ENCODE measurements around the gene RABGAP1L. TPM values are rescaled to one million over a fixed set of nuclear protein-coding genes. Genes with fewer than 3 reads are reported as not detected.

The RABGAP1L gene
- total RNA-seq, 2 experiments from 2014 or later: 47.4 to 53.3 TPM

DNA sequence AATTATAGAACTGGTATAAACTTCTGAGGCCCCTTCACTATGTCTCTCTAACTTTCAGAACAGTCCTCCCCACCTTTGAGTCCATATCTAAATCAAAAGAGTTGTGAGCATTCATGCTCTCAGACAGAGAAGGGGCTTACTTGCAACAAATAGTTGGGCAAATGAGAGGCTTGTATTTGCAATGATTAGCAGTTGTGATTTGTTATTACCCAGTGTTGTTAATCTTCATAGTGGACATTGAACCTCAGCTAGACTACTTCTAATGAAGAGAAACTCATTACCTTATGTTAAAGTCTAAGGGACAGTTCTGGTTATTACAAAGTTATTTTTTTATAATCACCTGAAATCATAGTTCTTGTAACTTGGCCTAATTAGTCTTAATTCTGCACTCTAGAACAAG lies 114.5 kb downstream of the RABGAP1L start:
- Mint-ChIP-seq H3K9me3 (no peaks in the 10 kb centered on the region), H3K27me3 (no peaks in the 10 kb centered on the region), H3K27ac (no peak overlapping the region), H3K4me3 (no peak overlapping the region), H3K4me1 (no peaks in the 10 kb centered on the region), H3K36me3 (ENCODE audit: low read depth) (no peaks in the 10 kb centered on the region)
- CTCF ChIA-PET: no interaction called here
- no peak for DNase-seq
- POLR2A ChIA-PET: no interaction called here

DNA sequence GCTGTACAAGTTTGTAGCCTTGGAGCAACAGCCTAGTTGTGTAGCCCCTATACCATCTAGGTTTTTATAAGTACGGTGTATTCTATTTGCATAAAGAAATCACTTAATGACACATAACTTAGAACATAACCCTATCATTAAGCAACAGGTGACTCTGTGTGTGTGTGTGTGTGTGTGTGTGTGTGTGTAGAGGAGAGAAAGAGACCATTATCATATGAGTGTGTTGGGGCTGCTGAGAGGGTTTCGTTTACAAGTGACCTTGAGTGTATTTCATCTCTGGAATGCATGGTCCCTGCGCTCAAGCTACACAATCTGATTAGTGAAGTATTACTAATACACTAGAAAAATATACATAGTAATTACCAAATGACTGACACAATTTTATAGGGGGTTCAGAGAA lies 115.1 kb downstream of the RABGAP1L start:
- ChIA-PET POLR2A (no interaction called here), CTCF (no interaction called here)
- no peak for DNase-seq
- Mint-ChIP-seq H3K4me3 (no peak overlapping the region), H3K27ac (no peak overlapping the region), H3K36me3 (ENCODE audit: low read depth) (no peaks in the 10 kb centered on the region), H3K4me1 (no peaks in the 10 kb centered on the region), H3K9me3 (no peaks in the 10 kb centered on the region), H3K27me3 (no peaks in the 10 kb centered on the region)

DNA sequence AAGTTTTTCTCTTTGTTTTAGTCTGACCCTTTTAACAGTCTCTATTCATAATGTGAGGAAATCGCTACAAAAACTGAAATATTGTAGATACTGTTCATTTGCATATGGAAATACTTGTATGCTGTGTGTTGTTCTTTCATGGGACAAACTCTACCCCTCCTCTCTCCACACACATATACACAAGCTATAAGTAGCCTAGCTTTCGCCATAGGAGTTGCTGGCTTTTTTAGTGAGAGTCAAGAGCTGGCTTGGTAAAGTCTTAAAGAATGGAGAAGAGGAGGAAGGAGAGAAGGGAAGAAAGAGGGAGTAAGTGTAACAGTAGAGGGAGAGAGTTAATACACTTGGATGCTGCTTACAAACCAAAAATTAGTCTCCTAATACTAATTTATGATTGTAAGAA lies 115.6 kb downstream of the RABGAP1L start:
- Mint-ChIP-seq H3K36me3 (ENCODE audit: low read depth) (no peaks in the 10 kb centered on the region), H3K27ac (no peak overlapping the region), H3K4me1 (no peaks in the 10 kb centered on the region), H3K4me3 (no peak overlapping the region), H3K27me3 (no peaks in the 10 kb centered on the region), H3K9me3 (no peaks in the 10 kb centered on the region)
- CTCF ChIA-PET: interaction anchor here (0.8 kb wide), 1 partner anchor 10 kb away, joined by 3 read pairs; no protein-coding TSS in a partner anchor
- no peak for DNase-seq
- POLR2A ChIA-PET: no interaction called here

DNA sequence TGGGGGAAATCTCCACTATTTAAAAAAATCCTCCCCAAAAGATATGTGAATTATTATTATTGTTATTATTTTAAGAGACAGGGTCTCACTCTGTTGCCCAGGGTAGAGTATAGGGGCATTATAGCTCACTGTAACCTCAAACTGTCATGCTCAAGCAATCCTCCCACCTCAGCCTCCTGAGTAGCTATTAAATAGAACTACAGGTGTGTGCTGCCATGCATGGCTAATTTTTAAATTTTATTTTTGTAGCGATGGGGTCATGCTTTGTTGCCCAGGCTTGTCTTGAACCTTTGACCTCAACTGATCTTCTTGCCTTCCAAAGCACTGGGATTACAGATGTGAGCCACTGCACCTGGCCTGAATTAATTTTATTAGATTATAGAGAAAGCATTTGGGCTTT lies 116.8 kb downstream of the RABGAP1L start:
- DNase-seq: no peak
- ChIA-PET CTCF (no interaction called here), POLR2A (no interaction called here)
- Mint-ChIP-seq H3K4me1 (no peaks in the 10 kb centered on the region), H3K4me3 (no peak overlapping the region), H3K27me3 (no peaks in the 10 kb centered on the region), H3K36me3 (ENCODE audit: low read depth) (peaks cover 9% of the 10 kb centered on the region), H3K27ac (no peak overlapping the region), H3K9me3 (no peaks in the 10 kb centered on the region)

DNA sequence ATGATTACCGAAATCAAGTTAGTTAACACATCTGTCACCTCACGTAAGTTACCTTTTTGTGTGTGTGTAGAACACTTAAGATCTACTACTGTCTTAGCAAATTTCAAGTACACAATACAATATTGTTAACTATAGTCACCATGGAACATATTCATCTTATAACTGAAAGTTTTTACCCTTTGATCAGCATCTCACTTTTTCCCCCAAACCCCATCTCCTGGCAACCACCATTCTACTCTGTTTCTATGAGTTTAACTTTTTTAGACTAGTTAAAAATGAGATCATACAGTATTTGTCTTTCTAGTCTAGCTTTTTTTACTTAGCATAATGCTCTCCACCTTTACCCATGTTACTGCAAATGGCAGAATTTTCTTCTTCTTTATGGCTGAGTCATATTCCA lies 124.7 kb downstream of the RABGAP1L start:
- Mint-ChIP-seq H3K36me3 (ENCODE audit: low read depth) (peaks cover 57% of the 10 kb centered on the region), H3K4me3 (no peak overlapping the region), H3K27ac (no peak overlapping the region), H3K9me3 (peaks cover 11% of the 10 kb centered on the region), H3K4me1 (no peaks in the 10 kb centered on the region), H3K27me3 (no peaks in the 10 kb centered on the region)
- DNase-seq: no peak
- POLR2A ChIA-PET: no interaction called here
- CTCF ChIA-PET: interaction anchor here (1.3 to 1.4 kb wide), 2 partner anchors 9 to 22 kb away, joined by 3 read pairs; no protein-coding TSS in a partner anchor

DNA sequence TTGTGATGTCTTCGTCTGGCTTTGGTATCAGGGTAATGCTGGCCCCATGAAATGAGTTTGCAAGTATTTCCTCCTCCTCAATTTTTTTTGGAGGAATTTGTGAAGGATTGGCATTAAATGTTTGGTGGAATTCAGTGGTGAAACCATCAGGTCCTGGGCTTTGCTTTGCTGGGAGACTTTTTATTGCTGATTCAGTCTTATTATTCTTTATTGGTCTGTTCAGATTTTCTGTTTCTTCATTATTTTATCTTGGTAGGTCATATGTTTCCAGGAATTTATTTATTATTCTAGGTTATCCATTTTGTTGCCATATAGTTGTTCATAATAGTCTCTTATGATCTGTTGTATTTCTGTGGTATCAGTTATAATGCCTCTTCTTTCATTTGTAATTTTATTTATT lies 126.7 kb downstream of the RABGAP1L start:
- Mint-ChIP-seq H3K27ac (no peak overlapping the region), H3K4me1 (no peaks in the 10 kb centered on the region), H3K9me3 (peaks cover 18% of the 10 kb centered on the region), H3K4me3 (no peak overlapping the region), H3K27me3 (no peaks in the 10 kb centered on the region), H3K36me3 (ENCODE audit: low read depth) (peaks cover 68% of the 10 kb centered on the region)
- DNase-seq: no peak
- CTCF ChIA-PET: no interaction called here
- POLR2A ChIA-PET: no interaction called here

DNA sequence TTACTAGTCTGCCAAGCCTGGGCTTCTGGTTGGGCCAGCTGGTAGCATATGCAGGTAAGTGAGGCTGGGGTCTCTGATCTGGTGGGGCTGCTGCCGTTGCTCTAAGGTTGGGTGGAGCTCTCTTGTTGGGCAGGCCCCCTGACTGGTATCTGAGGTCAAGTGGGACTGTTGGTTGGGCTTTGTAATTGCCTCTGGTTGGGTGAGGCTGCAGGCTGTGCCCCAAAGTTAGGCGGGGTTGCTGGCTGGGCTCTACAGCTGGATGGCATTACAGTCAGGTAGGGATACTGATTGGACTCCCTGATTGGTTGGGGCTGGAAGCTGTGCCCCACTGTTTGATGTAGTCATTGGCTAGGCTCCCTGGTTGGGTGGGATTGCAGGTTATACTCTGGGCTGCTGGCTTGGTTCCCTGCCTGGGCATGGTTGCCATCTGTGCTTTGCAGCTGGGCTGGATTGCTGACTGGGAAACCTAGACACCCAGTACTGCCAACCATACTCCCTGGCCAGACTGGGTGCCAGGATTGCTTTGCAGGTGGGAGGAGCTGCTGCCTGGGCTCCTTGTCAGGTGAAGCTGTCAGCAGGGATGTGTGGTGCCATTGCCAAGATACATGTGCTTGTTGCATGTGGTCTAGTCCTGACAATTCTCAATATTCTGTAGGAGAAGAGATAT lies 130.5 kb downstream of the RABGAP1L start:
- POLR2A ChIA-PET: no interaction called here
- Mint-ChIP-seq H3K4me3 (no peak overlapping the region), H3K27me3 (no peaks in the 10 kb centered on the region), H3K4me1 (no peaks in the 10 kb centered on the region), H3K27ac (no peak overlapping the region), H3K36me3 (ENCODE audit: low read depth) (peaks cover 57% of the 10 kb centered on the region), H3K9me3 (peaks cover 25% of the 10 kb centered on the region)
- CTCF ChIA-PET: no interaction called here
- no peak for DNase-seq

DNA sequence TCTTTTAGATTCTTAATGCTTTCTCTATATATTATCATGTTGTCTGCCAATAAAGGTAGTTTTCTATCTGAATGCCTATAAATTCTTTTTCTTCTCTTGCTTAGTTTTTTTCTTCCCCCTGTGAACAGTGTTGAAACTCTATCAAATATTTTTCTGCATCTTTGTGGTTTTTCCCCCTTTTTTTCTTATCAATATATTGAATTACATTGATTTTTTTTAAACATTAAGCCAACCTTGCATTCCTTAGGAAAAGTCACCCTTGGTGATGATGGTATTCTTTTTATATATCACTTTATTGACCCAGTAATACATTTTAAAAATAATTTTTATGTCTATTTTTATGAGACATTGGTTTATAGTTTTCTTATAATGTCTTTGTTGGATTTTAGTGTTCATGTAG lies 131.7 kb downstream of the RABGAP1L start:
- ChIA-PET POLR2A (no interaction called here), CTCF (no interaction called here)
- no peak for DNase-seq
- no peak overlapping the region for H3K4me3 Mint-ChIP-seq
- no peaks in the 10 kb centered on the region for H3K27me3 Mint-ChIP-seq
- H3K27ac Mint-ChIP-seq: no peak overlapping the region
- no peaks in the 10 kb centered on the region for H3K4me1 Mint-ChIP-seq
- peaks cover 56% of the 10 kb centered on the region for H3K36me3 Mint-ChIP-seq (ENCODE audit: low read depth)
- H3K9me3 Mint-ChIP-seq: peaks cover 25% of the 10 kb centered on the region

DNA sequence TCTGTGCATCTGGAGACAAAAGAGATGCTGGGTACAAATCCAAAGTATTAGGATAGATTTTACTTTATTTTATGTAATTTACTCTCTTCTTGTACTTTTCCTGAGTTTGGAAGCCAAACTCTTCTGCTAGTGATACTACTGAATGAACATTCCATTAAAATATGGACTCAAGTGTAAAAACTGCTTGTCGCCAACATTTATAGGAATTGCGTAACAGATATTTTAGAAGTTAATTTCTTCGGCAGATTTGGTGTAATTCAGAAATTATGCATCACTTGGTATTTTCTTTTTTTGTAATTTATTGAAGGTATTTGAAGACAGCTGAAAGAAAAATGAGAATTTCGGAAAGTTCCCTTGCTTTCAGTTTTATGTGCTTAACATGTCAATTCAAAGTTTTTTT lies 137.0 kb downstream of the RABGAP1L start:
- DNase-seq: no peak
- Mint-ChIP-seq H3K4me3 (no peak overlapping the region), H3K27me3 (no peaks in the 10 kb centered on the region), H3K27ac (no peak overlapping the region), H3K9me3 (peaks cover 8% of the 10 kb centered on the region), H3K36me3 (ENCODE audit: low read depth) (peaks cover 25% of the 10 kb centered on the region), H3K4me1 (no peaks in the 10 kb centered on the region)
- POLR2A ChIA-PET: no interaction called here
- CTCF ChIA-PET: no interaction called here

DNA sequence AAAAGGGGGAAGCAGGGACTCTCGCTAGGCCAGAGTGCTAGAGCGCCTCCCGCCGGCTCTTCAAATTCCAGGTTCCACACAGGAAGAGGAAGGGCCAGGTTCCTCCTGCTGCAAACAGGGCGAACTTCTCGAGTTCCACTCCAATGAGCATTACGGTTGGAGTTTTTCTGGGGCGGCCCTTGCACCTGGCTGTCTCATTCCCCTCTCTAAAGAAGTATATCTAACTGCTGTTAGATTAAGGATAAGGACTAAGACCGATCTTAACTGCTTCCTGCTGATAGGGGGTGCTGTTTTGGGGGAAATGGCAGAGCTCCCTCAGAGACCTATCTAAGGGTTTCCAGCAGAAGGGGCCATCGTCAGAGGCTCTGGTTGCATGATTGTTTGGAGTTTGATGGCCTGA lies 138.0 kb downstream of the RABGAP1L start:
- ChIA-PET CTCF (no interaction called here), POLR2A (no interaction called here)
- no peak overlapping the region for H3K27ac Mint-ChIP-seq
- DNase-seq: no peak
- no peaks in the 10 kb centered on the region for H3K27me3 Mint-ChIP-seq
- peaks cover 30% of the 10 kb centered on the region for H3K36me3 Mint-ChIP-seq (ENCODE audit: low read depth)
- H3K4me1 Mint-ChIP-seq: no peaks in the 10 kb centered on the region
- peaks cover 14% of the 10 kb centered on the region for H3K9me3 Mint-ChIP-seq
- H3K4me3 Mint-ChIP-seq: no peak overlapping the region

DNA sequence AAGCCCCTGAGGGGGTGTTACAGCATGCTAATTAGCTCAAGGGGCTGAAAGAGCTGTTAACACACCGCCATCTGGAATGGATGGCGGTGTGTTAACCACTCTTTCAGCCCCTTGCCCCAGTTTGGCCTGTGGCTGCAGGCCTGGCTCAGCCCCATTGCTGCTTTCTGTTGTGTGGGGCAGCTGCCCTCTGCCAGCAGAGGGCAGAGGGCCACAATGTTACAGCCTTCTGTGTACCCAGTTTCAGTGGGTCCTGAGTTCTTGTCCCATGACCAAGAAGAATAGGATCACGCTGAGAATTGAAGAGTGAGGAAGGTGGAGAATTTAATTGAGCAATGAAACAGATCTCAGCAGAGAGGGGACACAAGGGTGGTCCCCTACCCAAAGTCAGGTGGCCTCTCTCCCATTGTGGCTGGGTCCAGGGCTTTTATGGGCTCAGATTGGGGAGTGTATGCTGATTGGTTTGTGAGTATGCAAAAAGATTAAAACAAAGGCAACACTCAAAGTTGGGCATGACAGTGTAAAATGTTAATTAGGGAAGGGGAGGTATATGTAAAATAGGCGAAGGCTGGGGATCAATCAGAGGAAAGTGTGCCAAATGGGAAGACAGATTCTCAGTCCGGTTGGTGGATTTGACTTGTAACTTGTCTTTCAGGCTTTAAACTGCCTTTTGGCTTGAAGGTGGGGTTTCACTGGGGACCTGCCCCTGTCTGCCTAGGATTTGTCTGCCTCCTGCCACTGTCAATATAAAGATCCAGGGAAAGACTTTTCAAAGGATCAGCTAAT lies 142.2 kb downstream of the RABGAP1L start:
- Mint-ChIP-seq H3K4me1 (no peaks in the 10 kb centered on the region), H3K9me3 (peaks cover 13% of the 10 kb centered on the region), H3K27ac (no peak overlapping the region), H3K27me3 (no peaks in the 10 kb centered on the region), H3K4me3 (no peak overlapping the region), H3K36me3 (ENCODE audit: low read depth) (peaks cover 31% of the 10 kb centered on the region)
- DNase-seq: no peak
- ChIA-PET POLR2A (no interaction called here), CTCF (no interaction called here)

DNA sequence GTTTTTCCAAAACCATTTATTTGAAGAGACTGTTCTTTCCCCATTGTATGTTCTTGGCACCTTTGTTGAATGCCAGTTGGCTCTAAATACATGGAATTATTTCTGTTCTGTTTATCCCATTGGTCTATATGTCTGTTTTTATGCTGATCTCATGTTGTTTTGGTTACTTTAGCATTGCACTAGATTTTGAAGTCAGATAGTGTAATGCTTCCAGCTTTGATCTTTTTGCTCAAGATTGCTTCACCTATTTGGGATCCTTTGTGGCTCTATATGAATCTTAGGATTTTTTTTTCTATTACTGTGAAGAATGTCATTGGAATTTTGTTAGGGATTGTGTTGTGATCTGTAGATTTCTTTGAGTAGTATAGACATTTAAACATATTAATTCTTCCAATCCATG lies 149.3 kb downstream of the RABGAP1L start:
- CTCF ChIA-PET: interaction anchor here (1.0 kb wide), 1 partner anchor 45 kb away, joined by 3 read pairs; no protein-coding TSS in a partner anchor
- Mint-ChIP-seq H3K9me3 (peaks cover 24% of the 10 kb centered on the region), H3K27ac (no peak overlapping the region), H3K36me3 (ENCODE audit: low read depth) (peaks cover 50% of the 10 kb centered on the region), H3K4me1 (no peaks in the 10 kb centered on the region), H3K27me3 (no peaks in the 10 kb centered on the region), H3K4me3 (no peak overlapping the region)
- no peak for DNase-seq
- POLR2A ChIA-PET: no interaction called here

DNA sequence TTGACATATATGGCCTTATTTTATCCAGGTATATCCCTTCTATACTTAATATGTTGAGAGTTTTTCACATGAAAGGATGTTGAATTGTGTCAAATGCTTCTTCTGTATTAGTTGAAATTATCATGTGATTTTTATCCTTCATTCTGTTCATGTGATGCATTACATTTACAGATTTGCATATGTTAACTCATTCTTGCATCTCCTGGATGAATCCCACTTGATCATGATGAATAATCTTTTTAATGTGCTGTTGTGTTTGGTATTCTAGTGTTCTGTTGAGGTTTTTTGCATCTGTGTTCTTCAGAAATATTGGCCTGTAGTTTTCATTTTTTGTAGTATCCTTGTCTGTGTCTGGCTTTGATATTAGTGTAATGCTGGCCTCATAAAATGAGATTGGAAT lies 150.2 kb downstream of the RABGAP1L start:
- Mint-ChIP-seq H3K9me3 (peaks cover 32% of the 10 kb centered on the region), H3K27me3 (no peaks in the 10 kb centered on the region), H3K36me3 (ENCODE audit: low read depth) (peaks cover 53% of the 10 kb centered on the region), H3K4me1 (no peaks in the 10 kb centered on the region), H3K4me3 (no peak overlapping the region), H3K27ac (no peak overlapping the region)
- no peak for DNase-seq
- ChIA-PET POLR2A (no interaction called here), CTCF (no interaction called here)

DNA sequence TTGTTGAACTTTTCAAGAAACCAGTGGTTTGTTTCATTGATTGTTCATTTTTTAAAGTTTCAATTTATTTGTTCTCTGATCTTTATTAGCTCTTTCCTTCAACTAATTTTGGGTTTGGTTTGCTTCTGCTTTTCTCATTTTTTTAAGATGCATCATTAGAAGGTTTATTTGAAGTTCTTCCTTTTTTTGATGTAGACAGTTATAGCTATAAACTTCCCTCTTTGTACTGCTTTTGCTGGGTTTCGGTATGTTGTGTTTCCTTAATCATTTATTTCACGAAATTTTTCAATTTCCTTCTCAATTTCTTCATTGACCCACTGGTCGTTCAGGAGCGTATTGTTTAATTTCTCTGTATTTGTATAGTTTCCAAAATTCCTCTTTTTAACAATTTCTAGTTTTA lies 155.1 kb downstream of the RABGAP1L start:
- Mint-ChIP-seq H3K9me3 (peaks cover 48% of the 10 kb centered on the region), H3K36me3 (ENCODE audit: low read depth) (peaks cover 50% of the 10 kb centered on the region), H3K27me3 (no peaks in the 10 kb centered on the region), H3K4me1 (no peaks in the 10 kb centered on the region), H3K27ac (no peak overlapping the region), H3K4me3 (no peak overlapping the region)
- ChIA-PET CTCF (no interaction called here), POLR2A (no interaction called here)
- DNase-seq: no peak
